A375 (cell line): ENCODE measurements around the gene TGOLN2. TPM values are rescaled to one million over a fixed set of nuclear protein-coding genes. Genes with fewer than 3 reads are reported as not detected.

Experiments
- small RNA-seq: library from RNA; depleted of rRNA; stranded (forward); fragments of <200 nt; gene quantifications from one replicate; pipeline ENCODE3, GENCODE V24; 2014
- total RNA-seq: library from RNA; depleted of rRNA; stranded (reverse); fragments of >200 nt; shearing (Covaris generic); gene quantifications from 2 replicates; pipeline ENCODE4 v1.2.3, GENCODE V29; 2014; rRNA removed

TGOLN2 gene
- total RNA-seq: 93.8 and 94.8 TPM in 2 replicates

DNA sequence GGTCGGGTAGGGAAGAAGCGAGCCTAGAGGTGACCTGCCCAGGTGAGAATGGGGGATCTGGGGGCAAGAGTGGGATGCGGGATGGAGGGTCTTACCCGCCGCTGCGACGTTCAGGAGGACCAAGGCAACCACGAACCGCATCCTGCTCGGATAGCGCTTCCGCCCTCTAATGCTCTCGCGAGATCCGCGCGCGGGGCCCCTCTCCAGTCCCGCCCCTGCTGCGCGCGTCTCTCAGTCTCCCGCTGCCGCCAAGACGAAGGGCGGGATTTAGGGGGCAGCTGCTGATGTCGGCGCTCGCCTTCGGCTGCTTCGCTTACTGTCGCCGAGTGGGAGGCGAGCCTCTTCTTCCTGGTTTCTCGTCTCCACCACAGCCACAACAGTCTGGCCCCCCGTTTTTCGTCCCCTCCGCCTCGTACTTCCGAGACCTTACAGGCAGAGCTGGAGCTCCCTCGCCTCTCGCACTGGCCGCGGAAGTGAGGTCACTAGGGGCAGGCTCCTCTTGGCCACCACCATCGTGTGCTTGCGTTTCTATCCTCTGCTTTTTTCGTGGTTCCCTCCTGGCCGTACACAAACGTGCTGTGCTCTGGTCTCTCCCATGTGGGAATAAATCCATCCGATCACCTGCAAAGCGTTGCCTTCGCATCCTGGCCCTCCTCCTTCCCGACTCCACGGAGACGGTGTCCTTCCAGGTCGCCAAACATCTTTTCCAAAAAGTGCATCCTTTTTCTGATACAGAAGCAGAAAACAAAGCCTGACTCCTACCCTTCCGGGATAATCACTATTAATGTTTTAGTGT, at the start of gene TGOLN2:
Gene TGOLN2 (minus strand): TSS at position 168 of the 796 bp plus-strand sequence. CDS start 27 bp downstream, at position 141.

DNA sequence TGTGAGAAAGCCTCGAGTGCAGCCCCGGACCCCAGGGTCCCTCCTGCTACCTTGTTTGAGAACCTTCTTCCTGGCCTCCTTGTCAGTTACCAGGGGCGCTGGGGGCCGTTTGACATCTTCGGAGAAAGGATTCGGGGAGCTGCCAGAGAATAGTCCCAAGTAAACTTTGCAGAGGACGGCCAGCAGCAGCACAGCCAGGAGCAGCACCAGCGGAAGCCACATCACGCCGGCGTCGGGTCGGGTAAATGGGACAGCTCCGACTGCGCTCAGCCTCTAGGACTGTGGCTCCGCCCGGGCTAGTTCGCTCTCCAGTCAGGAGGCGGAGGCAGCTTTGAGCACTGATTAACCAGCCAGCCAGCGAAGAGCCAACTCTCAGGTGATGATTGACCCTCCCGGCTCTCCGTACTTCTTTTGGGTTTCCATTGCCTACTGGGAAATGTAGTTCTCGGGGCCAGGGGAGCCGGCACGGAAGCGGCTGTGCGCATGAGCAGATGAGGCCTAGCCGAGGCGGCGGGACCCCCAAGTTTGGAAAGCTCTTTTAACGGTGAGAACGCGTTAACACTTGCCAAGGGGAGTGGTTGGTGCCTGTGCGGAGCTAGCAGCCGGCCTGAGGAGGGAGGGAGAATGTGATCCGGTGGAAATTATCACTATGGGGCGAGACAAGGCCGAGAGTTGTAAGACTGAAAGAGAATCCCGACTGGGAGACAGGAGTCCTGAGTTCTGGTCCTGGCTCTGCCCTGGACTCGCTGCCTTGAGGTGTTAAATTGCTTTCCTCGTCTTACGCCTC, 26.7 kb upstream of the TGOLN2 start, which contains the start of the genes ELMOD3 and RETSAT:
Gene ELMOD3 (plus strand): TSS at position 484 of the 787 bp plus-strand sequence. CDS start 2,430 bp downstream, outside the sequence.
Gene RETSAT (minus strand): TSS at position 243 of the 787 bp plus-strand sequence. CDS start 21 bp downstream, at position 222.

Small RNA genes within 50 kb of the gene (small RNA-seq; reads per million reads assigned to genes)
- gene AC062037.1 (not detected), gene RF00019 (not detected), gene RN7SL113P (not detected)

Other genes starting within 250 kb of the TGOLN2 start
- 0.16 TPM in 1 of 2 replicates, not detected in the other for gene TCF7L1, start 194.6 kb downstream of the TGOLN2 start, total RNA-seq
- 24.2 and 24.9 TPM in 2 replicates for gene RETSAT, start 26.5 kb upstream of the TGOLN2 start, total RNA-seq
- 7.8 and 11.9 TPM in 2 replicates for gene ELMOD3, start 26.8 kb upstream of the TGOLN2 start, total RNA-seq
- 164 and 165 TPM in 2 replicates for gene CAPG, start 82.4 kb upstream of the TGOLN2 start, total RNA-seq
- 0.24 and 0.60 TPM in 2 replicates for gene SH2D6, start 90.7 kb upstream of the TGOLN2 start, total RNA-seq
- gene MAT2A, start 211.2 kb upstream of the TGOLN2 start, total RNA-seq: 188 and 191 TPM in 2 replicates
- 36.9 and 40.5 TPM in 2 replicates for gene GGCX, start 233.5 kb upstream of the TGOLN2 start, total RNA-seq
- gene VAMP8, start 249.6 kb upstream of the TGOLN2 start, total RNA-seq: 21.2 and 22.0 TPM in 2 replicates